Stimulated activated CD4-positive, alpha-beta T cell treated with anti-CD3 and anti-CD28 coated beads, Interleukin-2, amount 100 ng/mL, for 4 hours (primary cell): ENCODE measurements around the gene NOSIP.
A peak's percentile ranks its signal among the peaks of the same experiment; 100 is the strongest.

Experiments used
- DNase-seq: peaks from one replicate; pipeline ENCODE4 v3.0.0-alpha.2; 2020; ENCODE audit warnings: low read depth

Gene NOSIP

DNA sequence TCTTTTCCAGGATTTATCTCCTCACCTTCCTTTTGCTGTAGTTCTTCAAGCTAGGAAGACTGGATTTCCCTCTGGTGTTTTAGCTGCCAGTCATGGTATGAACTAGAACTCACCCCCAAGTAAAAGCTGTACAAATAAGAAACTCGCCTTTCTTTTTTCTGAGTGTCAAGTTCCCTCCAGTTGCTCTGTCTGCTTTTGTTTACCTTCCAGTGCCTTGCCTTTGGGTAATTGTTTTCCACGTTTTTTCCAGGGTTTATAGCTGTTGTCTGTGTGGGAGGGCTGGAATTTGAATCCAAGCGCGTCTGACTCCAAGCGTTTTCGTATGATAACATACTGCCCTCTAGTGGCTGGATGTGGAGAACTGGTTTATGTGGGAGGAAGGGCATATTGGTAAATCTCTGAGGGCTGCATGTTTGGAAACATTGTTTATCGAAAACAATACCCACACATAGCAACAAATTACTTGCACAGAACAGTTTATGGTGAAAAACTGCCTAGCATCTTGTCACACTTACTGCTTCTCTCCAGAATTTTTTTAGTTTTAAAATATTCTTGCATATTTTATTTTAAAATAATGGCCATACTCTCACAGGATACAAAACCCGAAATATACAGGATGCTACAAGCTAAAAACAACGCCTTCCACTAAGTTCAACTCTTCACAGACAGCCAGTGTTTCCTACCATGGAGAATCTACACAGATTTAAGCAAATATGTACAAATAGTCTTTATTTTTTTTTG, 33.4 kb downstream of the NOSIP start:
- peak; percentile 63 for DNase-seq

DNA sequence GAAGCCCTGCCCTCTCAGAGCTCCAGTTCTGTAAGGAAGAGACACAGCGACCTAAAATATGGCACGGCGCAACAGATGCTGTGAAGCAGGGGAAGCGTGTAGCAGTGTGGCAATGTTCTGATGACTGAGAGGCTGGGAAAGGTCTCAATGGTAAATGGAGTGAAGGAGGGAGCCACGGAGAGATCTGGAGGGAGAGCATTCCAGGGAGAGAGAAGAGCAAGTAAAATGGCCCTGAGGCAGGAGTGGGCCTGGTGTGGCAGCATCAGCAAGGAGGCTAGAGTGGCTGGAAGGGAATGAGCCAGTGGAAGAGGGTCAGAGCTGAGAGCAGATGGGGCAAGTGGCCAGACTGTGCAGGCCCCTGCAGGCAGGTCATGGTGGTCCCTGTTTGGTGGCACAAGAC, 36.2 kb downstream of the NOSIP start:
- no peak for DNase-seq

- DNase-seq: no peak
Observed at GRCh38 chr19:49543032-49543431, 37.3 kb downstream of the NOSIP start.

- DNase-seq: no peak
Observed at GRCh38 chr19:49542446-49542845, 37.9 kb downstream of the NOSIP start.

DNA sequence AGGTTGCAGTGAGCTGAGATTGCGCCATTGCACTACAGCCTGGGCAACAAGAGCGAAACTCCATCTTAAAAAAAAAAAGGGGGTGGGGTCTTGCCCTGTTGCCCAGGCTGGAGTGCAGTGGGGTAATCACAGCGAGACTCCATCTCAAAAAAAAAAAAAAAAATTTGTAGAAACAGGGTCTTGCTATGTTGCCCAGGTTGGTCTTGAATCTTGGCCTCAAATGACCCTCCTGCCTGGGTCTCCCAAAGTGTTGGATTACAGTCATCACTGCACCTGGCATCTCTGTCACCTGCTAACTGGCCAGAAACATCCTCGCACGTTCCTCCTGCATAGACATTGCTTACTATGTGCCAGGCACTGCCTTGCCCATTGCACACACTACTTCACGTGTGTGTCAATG, 38.4 kb downstream of the NOSIP start:
- no peak for DNase-seq

DNA sequence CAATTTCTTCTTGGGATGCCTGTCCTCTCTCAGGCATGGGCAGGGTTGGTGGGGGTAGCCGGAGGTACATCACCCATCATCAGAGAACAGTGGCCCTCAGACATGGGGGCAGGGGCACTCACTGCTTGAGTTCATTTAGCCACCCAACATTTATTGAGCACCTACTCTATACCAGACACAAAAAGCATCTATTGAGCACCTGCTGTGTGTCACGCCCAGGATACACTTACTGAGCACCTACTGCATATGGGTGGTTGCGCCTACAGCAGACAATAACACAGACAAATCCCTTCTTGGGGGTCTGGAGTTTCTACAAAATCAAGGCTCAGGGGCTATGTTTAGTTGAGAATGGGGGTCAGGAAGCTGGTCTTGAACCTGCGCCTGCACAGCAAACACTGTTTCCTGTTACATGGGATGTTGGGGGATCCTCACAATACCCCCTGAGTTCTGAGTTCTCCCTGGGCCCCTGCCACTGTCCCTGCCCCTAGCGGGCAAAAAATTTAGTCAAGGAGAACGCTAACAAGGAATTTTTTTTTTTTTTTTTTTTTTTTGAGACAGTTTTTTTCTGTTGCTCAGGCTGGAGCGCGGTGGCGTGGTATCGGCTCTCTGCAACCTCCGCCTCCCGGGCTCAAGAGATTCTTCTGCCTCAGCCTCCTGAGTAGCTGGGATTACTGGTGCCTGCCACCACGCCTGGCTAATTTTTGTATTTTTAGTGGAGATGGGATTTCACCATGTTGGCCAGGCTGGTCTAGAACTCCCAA, 41.0 kb downstream of the NOSIP start:
- DNase-seq: no peak

DNA sequence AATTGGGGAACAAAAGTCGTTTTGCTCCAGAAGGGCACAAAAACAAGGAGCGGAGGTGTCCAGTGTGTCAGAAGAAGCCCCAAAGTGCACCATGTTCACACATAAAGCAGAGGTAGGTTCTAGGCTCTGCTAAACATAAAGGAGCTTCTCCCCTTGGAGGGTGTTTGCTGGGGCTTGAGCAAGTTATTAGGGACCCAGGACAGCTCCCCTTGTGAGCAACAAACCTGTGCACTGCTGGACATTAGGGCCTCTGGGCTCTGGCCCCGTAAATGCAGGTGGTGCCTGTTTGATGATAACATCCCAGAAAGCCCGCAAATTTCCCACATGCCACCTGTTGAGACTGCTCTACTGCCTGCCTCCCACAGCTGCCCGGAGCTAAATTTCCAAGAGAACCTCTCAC, 41.7 kb downstream of the NOSIP start:
- DNase-seq: no peak

DNA sequence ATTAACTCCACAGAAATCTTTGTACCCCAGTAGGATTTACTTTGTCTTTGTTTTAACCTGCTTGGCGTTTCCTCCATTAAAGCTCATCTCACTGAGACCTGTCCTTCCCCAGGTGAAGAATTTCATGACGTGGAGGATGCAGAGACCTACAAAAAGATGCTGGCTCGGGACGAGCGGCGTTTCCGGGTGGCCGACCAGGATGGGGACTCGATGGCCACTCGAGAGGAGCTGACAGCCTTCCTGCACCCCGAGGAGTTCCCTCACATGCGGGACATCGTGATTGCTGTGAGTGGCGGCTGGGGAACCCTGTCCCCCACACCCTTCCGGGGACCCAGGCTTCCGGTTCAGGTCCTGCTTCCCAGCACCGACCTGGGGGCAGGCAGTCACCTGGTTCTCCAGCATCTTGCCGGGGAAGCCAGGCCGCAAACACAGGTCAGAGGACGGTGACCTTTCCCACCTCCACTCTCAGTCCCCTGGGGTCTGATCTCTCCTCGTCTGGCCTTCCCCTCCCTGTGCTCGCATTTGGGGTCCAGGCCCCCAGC, 43.4 kb downstream of the NOSIP start:
- no peak for DNase-seq

DNA sequence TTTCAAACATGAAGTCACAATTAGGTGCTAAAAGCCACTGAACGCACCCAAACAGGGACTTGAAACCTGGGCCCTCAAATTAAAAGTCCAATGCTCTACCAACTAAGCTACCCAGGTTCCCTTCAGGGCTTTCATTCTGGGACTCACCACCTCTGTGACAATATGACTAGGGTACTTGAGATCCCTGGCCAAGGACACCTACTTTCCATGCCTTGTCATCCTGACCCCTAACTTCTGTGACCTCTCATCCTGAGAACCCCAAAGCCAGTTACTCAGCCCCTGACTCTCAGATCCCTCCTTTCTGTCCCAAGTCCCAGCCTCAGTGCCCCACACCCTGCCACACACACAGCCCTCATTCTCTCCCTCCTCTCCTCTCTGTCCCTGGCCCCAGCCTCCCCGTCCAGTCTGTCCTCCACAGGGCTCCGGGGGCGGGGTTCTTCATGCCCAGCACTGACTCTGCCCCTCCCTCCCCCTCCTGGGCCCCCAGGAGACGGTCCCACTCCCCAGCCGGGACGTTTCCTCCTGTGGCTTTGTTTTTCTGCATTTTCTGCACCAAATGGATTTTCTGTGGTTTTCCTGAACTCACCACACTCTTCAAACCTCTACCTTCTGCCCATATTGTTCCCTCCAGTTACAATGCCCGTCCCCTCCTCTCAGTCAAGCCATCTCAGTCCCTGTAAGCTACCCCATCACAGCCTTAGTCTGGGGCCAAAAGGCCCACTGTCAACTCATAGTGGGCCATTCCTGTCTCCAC, 45.5 kb downstream of the NOSIP start:
- DNase-seq: no peak

- peak; percentile 78 for DNase-seq
Observed at GRCh38 chr19:49533551-49534488, 46.5 kb downstream of the NOSIP start.

DNA sequence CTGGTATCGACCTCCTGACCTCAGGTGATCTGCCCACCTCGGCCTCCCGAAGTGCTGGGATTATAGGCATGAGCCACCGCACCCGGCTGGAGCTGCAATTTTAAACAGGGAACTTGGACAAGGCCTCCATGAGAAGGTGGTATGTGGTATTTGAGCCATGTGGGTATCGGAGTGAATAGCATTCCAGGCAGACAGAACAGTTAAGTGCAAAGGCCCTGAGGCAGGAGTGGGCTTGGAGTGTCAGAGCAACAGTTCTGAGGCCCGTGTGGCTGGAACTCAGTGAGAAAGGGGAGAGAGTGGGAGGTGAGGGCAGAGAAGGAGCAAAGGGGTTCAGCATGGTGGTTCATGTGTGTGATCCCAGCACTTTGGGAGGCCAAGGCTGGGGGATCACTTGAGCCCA, 49.6 kb downstream of the NOSIP start:
- DNase-seq: no peak

DNA sequence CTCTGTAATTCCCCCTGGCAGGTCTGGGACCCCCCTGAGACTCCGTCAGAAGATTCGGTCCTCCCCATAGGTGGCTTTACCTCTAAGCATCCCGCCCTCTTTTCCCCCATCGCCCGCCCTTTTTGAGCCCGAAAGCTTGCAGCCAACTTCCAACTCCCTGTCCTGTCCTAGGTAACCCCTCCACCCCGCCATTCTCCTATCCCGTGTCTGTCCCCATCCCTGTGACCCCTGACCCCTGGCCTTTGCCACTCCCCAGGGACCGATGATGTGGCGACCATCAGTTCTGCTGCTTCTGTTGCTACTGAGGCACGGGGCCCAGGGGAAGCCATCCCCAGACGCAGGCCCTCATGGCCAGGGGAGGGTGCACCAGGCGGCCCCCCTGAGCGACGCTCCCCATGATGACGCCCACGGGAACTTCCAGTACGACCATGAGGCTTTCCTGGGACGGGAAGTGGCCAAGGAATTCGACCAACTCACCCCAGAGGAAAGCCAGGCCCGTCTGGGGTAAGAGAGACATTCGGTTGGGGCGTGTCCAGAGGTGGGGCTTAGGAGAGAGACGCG, 52.1 kb downstream of the NOSIP start:
- DNase-seq: no peak

GRCh38 chr19:49524812-49525455, 55.4 kb downstream of the NOSIP start:
- DNase-seq: no peak

DNA sequence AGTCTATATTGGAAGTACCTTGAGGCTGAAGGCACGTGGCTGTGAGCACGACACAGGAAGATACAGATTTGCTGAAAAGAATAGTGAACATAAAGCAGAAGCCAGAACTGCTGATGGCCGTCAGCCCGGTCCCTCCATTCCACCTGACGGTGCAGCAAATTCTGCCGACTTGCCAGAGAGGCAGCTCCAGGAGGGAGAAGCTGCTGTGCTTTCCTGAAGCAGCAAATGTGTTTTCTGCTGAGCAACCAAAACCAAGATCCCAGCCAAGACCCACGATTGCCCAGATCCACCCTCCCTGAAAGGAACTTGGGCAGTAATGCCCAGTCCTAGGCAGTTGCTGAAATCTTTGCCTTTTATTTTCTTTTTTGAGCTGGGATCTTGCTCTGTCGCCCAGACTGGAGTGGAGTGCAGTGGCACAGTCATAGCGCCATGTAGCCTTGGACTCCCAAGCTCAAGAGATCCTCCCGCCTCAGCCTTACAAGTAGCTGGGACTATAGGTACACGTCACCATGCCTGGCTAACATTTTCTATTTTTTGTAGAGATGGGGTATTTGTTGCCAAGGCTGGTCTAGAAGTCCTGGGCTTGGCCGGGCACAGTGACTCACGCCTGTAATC, 59.5 kb downstream of the NOSIP start:
- DNase-seq: no peak

DNA sequence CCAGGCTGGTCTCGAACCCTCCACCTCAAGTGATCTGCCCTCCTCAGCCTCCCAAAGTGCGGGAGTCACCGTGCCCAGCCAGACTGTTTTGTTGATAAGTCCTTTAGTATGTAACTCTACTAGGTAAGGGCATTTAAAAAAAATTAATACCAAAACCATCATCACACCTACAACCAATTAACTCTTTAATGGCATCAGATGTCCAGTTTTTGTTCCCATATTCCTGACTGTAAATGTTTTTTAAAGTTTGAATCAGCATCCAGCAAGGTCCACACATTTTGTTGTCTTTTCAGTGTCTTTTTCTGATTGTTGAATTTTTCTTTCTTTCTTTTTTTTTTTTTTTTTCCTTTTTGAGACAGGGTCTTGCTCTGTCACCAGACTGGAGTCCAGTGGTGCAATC, 62.3 kb downstream of the NOSIP start:
- no peak for DNase-seq

GRCh38 chr19:49515767-49516166, 64.6 kb downstream of the NOSIP start:
- DNase-seq: no peak

- DNase-seq: no peak
Observed at GRCh38 chr19:49514151-49514550, 66.2 kb downstream of the NOSIP start.

- no peak for DNase-seq
Observed at GRCh38 chr19:49513746-49514118, 66.6 kb downstream of the NOSIP start.

- no peak for DNase-seq
Observed at GRCh38 chr19:49512970-49513745, 67.2 kb downstream of the NOSIP start.
